Activated T-cell treated with anti-CD3 and anti-CD28 coated beads for 48 hours (primary cell): ENCODE data around the gene MPC2.
A peak's percentile ranks its signal among the peaks of the same experiment; 100 is the strongest.

Experiments used
- DNase-seq: peaks from one replicate; pipeline ENCODE4 v3.0.0-alpha.2; 2020; ENCODE audit warnings: low read depth

Gene MPC2

GRCh38 chr1:167936930-167937708 lies at the start of gene MPC2:
Gene MPC2, minus strand, starts transcription at chr1:167937072. Its CDS starts 1,231 bp downstream, at chr1:167935841.
- peak; percentile 53 for DNase-seq

GRCh38 chr1:167984886-167985489 lies 48.1 kb upstream of the MPC2 start:
- peak; percentile 8 for DNase-seq

- DNase-seq: no peak
Measured at GRCh38 chr1:167983797-167984420, 47.0 kb upstream of the MPC2 start.

- no peak for DNase-seq
Measured at GRCh38 chr1:167981933-167982332, 45.1 kb upstream of the MPC2 start.

GRCh38 chr1:167977245-167977644 lies 40.4 kb upstream of the MPC2 start:
- no peak for DNase-seq

- DNase-seq: no peak
Measured at GRCh38 chr1:167974698-167975097, 37.8 kb upstream of the MPC2 start.

- DNase-seq: no peak
Measured at GRCh38 chr1:167973832-167974231, 37.0 kb upstream of the MPC2 start.

- DNase-seq: no peak
Measured at GRCh38 chr1:167968569-167968968, 31.7 kb upstream of the MPC2 start.

- DNase-seq: no peak
Measured at GRCh38 chr1:167966050-167966449, 29.2 kb upstream of the MPC2 start.

- no peak for DNase-seq
Measured at GRCh38 chr1:167964646-167965045, 27.8 kb upstream of the MPC2 start.

GRCh38 chr1:167957710-167958109 lies 20.8 kb upstream of the MPC2 start:
- DNase-seq: no peak

GRCh38 chr1:167955915-167956314 lies 19.0 kb upstream of the MPC2 start:
- no peak for DNase-seq

GRCh38 chr1:167950569-167950968 lies 13.7 kb upstream of the MPC2 start:
- DNase-seq: no peak

- no peak for DNase-seq
Measured at GRCh38 chr1:167949785-167950184, 12.9 kb upstream of the MPC2 start.

GRCh38 chr1:167947733-167948132 lies 10.9 kb upstream of the MPC2 start:
- no peak for DNase-seq

- DNase-seq: no peak
Measured at GRCh38 chr1:167943541-167943940, 6.7 kb upstream of the MPC2 start.

GRCh38 chr1:167940264-167940663 lies 3.4 kb upstream of the MPC2 start:
- no peak for DNase-seq

- DNase-seq: no peak
Measured at GRCh38 chr1:167938080-167938636, 1.3 kb upstream of the MPC2 start.

- DNase-seq: no peak
Measured at GRCh38 chr1:167937709-167938010, 788 bp upstream of the MPC2 start.

GRCh38 chr1:167936068-167936929 lies 573 bp downstream of the MPC2 start, which contains the start of gene DCAF6:
Gene DCAF6, plus strand, starts transcription at chr1:167936683. Its CDS starts 229 bp downstream, at chr1:167936912.
- DNase-seq: peak; percentile 94

GRCh38 chr1:167935216-167936067 lies 1.4 kb downstream of the MPC2 start:
- DNase-seq: peak; percentile 24
